ENCODE measurements around the gene RABEP2. TPM values are rescaled to one million over a fixed set of nuclear protein-coding genes. Genes with fewer than 3 reads are reported as not detected.

RABEP2 gene
- total RNA-seq, 1 experiment from 2014 or later = 13.4 TPM

- Histone ChIP-seq H3K9ac (ENCODE audit: low read length) (no peak overlapping the region), H3K9me3 (ENCODE audit: control insufficient read depth in 1 of 2, insufficient read depth in 1 of 2, low read depth in 1 of 2, low read length in 2 of 2) (no peaks in the 10 kb centered on the region), H4K20me1 (ENCODE audit: insufficient read depth) (no peaks in the 10 kb centered on the region), H3K4me3 (replicated peaks in 1 of 2; ENCODE audit: low read depth in 1 of 2, low read length in 2 of 2) (no peak overlapping the region), H3K9me2 (ENCODE audit: insufficient read depth) (no peaks in the 10 kb centered on the region), H3K4me2 (ENCODE audit: low read length) (no peak overlapping the region), H3K27me3 (ENCODE audit: insufficient read depth, low read length) (no peaks in the 10 kb centered on the region), H3K27ac (ENCODE audit: low read depth, low read length) (no peak overlapping the region), H3K36me3 (ENCODE audit: control insufficient read depth in 1 of 2, insufficient read depth in 2 of 2, low read length in 2 of 2) (no peaks in the 10 kb centered on the region), H3K4me1 (ENCODE audit: control insufficient read depth in 1 of 2, insufficient read depth in 2 of 2, low read length in 2 of 2) (peaks cover 7 to 22% of the 10 kb centered on the region in 2 experiments; a peak in 3 of 4 replicates), H3K79me2 (ENCODE audit: insufficient read depth, low read length) (no peaks in the 10 kb centered on the region), H2AFZ (ENCODE audit: low read depth, low read length, poor library complexity, severe bottlenecking) (no peak overlapping the region)
- BruUV-seq (replicated peaks) = no TSS peak
- TF ChIP-seq SIN3A (IDR thresholded peaks at IDR 0.05; ENCODE audit: low read depth) = no peak
- no peak for TF ChIP-seq POLR2A (IDR thresholded peaks at IDR 0.05; ENCODE audit: borderline replicate concordance, extremely low read depth, insufficient read depth, insufficient read length)
- TF ChIP-seq YY1 (IDR thresholded peaks at IDR 0.05; ENCODE audit: extremely low read depth, insufficient replicate concordance, low read depth, low read length) = no peak
- TF ChIP-seq ZNF274 (IDR thresholded peaks at IDR 0.05; ENCODE audit: low read depth, low read length) = no peak
- TF ChIP-seq JUND (IDR thresholded peaks at IDR 0.05) = no peak
- TF ChIP-seq TCF7L2 (IDR thresholded peaks at IDR 0.05; ENCODE audit: borderline replicate concordance, extremely low read depth, insufficient read depth, insufficient read length) = no peak
- CTCF ChIA-PET = no interaction called here
- no peak for ATAC-seq
- no peak for DNase-seq (ENCODE audit: low read depth, low spot score)
- RAD21 ChIA-PET (ENCODE audit: low non-redundant PET in 1 of 2, low total read pairs in 2 of 2, uncharacterized antibody in 2 of 2, unreplicated experiment in 2 of 2) = interaction anchor here in 1 of 2 experiments (0.6 kb wide), 1 partner anchor 50 kb away, joined by 3 read pairs; no protein-coding TSS in a partner anchor
- intact Hi-C loops (cut with micrococcal nuclease) = no loop called here
- POLR2A ChIA-PET = no interaction called here
These were observed 29.4 kb downstream of the RABEP2 start for GRCh38 chr16:28895609-28896008.

DNA sequence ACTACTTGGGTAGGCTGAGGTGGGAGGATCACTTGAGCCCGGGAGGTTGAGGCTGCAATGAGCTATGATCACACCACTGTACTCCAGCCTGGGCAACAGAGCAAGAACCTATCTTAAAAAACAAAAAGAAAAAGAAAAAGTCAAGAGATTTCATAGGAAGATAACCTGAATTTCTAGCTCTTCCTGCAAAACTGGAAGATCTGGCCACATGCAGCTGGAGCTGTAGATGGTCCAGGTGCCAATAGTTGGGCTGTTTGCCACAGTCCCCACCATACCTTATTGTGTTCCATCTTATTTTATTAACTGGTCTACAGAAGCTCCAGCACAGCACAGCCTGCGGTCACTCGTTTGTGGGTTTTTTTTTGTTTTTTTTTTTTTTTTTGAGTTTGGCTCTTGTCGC lies 31.7 kb downstream of the RABEP2 start:
- BruUV-seq (replicated peaks) = no TSS peak
- DNase-seq (ENCODE audit: low read depth, low spot score) (no peak), ATAC-seq (no peak)
- Histone ChIP-seq H3K27ac (ENCODE audit: low read depth, low read length) (no peak overlapping the region), H3K9me3 (ENCODE audit: control insufficient read depth in 1 of 2, insufficient read depth in 1 of 2, low read depth in 1 of 2, low read length in 2 of 2) (no peaks in the 10 kb centered on the region), H3K27me3 (ENCODE audit: insufficient read depth, low read length) (no peaks in the 10 kb centered on the region), H3K36me3 (ENCODE audit: control insufficient read depth in 1 of 2, insufficient read depth in 2 of 2, low read length in 2 of 2) (no peaks in the 10 kb centered on the region; a peak in 1 of 4 replicates), H3K4me3 (replicated peaks in 1 of 2; ENCODE audit: low read depth in 1 of 2, low read length in 2 of 2) (no peak overlapping the region), H3K79me2 (ENCODE audit: insufficient read depth, low read length) (no peaks in the 10 kb centered on the region), H3K4me2 (ENCODE audit: low read length) (no peak overlapping the region), H3K9ac (ENCODE audit: low read length) (no peak overlapping the region), H4K20me1 (ENCODE audit: insufficient read depth) (no peaks in the 10 kb centered on the region), H3K4me1 (ENCODE audit: control insufficient read depth in 1 of 2, insufficient read depth in 2 of 2, low read length in 2 of 2) (peaks cover 6 to 14% of the 10 kb centered on the region in 2 experiments; a peak in 3 of 4 replicates), H2AFZ (ENCODE audit: low read depth, low read length, poor library complexity, severe bottlenecking) (no peak overlapping the region), H3K9me2 (ENCODE audit: insufficient read depth) (no peaks in the 10 kb centered on the region)
- RAD21 ChIA-PET (ENCODE audit: low non-redundant PET in 1 of 2, low total read pairs in 2 of 2, uncharacterized antibody in 2 of 2, unreplicated experiment in 2 of 2) = no interaction called here
- POLR2A ChIA-PET = interaction anchor here (0.7 to 1.2 kb wide), 2 partner anchors 19 to 24 kb away, joined by 3 read pairs; no protein-coding TSS in a partner anchor
- intact Hi-C loops (cut with micrococcal nuclease) = no loop called here
- CTCF ChIA-PET = no interaction called here
- no peak for TF ChIP-seq JUND (IDR thresholded peaks at IDR 0.05)
- TF ChIP-seq SRF (IDR thresholded peaks at IDR 0.05; ENCODE audit: low read depth) = no peak
- no peak for TF ChIP-seq ZFX (IDR thresholded peaks at IDR 0.05)
- no peak for TF ChIP-seq POLR2A (IDR thresholded peaks at IDR 0.05; ENCODE audit: borderline replicate concordance, extremely low read depth, insufficient read depth, insufficient read length)
- TF ChIP-seq POLR2AphosphoS5 (IDR thresholded peaks at IDR 0.05; ENCODE audit: low read depth, low read length) = no peak
- no peak for TF ChIP-seq CEBPB (IDR thresholded peaks at IDR 0.05; ENCODE audit: low read depth)
- no peak for TF ChIP-seq CBX3 (IDR thresholded peaks at IDR 0.05; ENCODE audit: low read depth)
- no peak for TF ChIP-seq MAX (IDR thresholded peaks at IDR 0.05)
- TF ChIP-seq EZH2 (IDR thresholded peaks at IDR 0.05) = no peak
- TF ChIP-seq, protein P1, sequence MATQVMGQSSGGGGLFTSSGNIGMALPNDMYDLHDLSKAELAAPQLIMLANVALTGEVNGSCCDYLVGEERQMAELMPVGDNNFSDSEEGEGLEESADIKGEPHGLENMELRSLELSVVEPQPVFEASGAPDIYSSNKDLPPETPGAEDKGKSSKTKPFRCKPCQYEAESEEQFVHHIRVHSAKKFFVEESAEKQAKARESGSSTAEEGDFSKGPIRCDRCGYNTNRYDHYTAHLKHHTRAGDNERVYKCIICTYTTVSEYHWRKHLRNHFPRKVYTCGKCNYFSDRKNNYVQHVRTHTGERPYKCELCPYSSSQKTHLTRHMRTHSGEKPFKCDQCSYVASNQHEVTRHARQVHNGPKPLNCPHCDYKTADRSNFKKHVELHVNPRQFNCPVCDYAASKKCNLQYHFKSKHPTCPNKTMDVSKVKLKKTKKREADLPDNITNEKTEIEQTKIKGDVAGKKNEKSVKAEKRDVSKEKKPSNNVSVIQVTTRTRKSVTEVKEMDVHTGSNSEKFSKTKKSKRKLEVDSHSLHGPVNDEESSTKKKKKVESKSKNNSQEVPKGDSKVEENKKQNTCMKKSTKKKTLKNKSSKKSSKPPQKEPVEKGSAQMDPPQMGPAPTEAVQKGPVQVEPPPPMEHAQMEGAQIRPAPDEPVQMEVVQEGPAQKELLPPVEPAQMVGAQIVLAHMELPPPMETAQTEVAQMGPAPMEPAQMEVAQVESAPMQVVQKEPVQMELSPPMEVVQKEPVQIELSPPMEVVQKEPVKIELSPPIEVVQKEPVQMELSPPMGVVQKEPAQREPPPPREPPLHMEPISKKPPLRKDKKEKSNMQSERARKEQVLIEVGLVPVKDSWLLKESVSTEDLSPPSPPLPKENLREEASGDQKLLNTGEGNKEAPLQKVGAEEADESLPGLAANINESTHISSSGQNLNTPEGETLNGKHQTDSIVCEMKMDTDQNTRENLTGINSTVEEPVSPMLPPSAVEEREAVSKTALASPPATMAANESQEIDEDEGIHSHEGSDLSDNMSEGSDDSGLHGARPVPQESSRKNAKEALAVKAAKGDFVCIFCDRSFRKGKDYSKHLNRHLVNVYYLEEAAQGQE (IDR thresholded peaks at IDR 0.05; ENCODE audit: low read depth) = no peak
- TF ChIP-seq EGR1 (IDR thresholded peaks at IDR 0.05; ENCODE audit: low read depth) = no peak
- no peak for TF ChIP-seq SIN3A (IDR thresholded peaks at IDR 0.05; ENCODE audit: low read depth)
- TF ChIP-seq SP1 (IDR thresholded peaks at IDR 0.05; ENCODE audit: low read depth) = no peak
- no peak for TF ChIP-seq EZH2phosphoT487 (IDR thresholded peaks at IDR 0.05; ENCODE audit: borderline replicate concordance)
- TF ChIP-seq ZNF274 (IDR thresholded peaks at IDR 0.05; ENCODE audit: low read depth, low read length) = no peak
- TF ChIP-seq, protein P2, sequence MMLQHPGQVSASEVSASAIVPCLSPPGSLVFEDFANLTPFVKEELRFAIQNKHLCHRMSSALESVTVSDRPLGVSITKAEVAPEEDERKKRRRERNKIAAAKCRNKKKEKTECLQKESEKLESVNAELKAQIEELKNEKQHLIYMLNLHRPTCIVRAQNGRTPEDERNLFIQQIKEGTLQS (IDR thresholded peaks at IDR 0.05) = no peak
- TF ChIP-seq TCF7L2 (IDR thresholded peaks at IDR 0.05; ENCODE audit: borderline replicate concordance, extremely low read depth, insufficient read depth, insufficient read length) = no peak

Measured in HCT116 (cell line).